Subcutaneous adipose tissue (tissue), 4 donors: Measurements from ENCODE around the gene FUT3. TPM values are rescaled to one million over a fixed set of nuclear protein-coding genes. Genes with fewer than 3 reads are reported as not detected.

Experiments used
- CTCF ChIP-seq: fragments of 450-650 bp; IDR thresholded peaks from one replicate; pipeline ENCODE4 v1.5.1; 2016; ENCODE audit warnings: low read depth, mild to moderate bottlenecking, control low read depth, antibody characterized with exemption, moderate library complexity
- total RNA-seq, 4 donors: library from RNA; depleted of rRNA; stranded (reverse); fragments of >200 nt; gene quantifications; one replicate each; pipeline ENCODE4 v1.1.0, GENCODE V29; 2016

The FUT3 gene
- total RNA-seq, 4 donors from 2014 or later = not detected

GRCh38 chr19:5890099-5890498 is 38.9 kb upstream of the FUT3 start:
- TF ChIP-seq CTCF = no peak

GRCh38 chr19:5889288-5889971 is 38.2 kb upstream of the FUT3 start:
- no peak for TF ChIP-seq CTCF

- no peak for TF ChIP-seq CTCF
Measured at GRCh38 chr19:5882421-5882968, 31.2 kb upstream of the FUT3 start.

- no peak for TF ChIP-seq CTCF
Measured at GRCh38 chr19:5881543-5882299, 30.5 kb upstream of the FUT3 start.

- no peak for TF ChIP-seq CTCF
Measured at GRCh38 chr19:5880604-5881078, 29.4 kb upstream of the FUT3 start.

- TF ChIP-seq CTCF = no peak
Measured at GRCh38 chr19:5880196-5880595, 28.9 kb upstream of the FUT3 start.

- TF ChIP-seq CTCF = no peak
Measured at GRCh38 chr19:5877882-5878281, 26.6 kb upstream of the FUT3 start.
